HG02588 (cell line): Measurements from ENCODE around the gene MAN1A1.

Source experiments
- ATAC-seq: cut with Tn5 transposase; IDR thresholded peaks from one replicate; pipeline ENCODE4 v1.9.1; 2021; ENCODE audit warnings: mild to moderate bottlenecking, moderate library complexity; ENCODE audit not compliant: unreplicated experiment

The MAN1A1 gene

GRCh38 chr6:119240257-119241110 is 109.1 kb downstream of the MAN1A1 start:
- peak; percentile 55 for ATAC-seq

DNA sequence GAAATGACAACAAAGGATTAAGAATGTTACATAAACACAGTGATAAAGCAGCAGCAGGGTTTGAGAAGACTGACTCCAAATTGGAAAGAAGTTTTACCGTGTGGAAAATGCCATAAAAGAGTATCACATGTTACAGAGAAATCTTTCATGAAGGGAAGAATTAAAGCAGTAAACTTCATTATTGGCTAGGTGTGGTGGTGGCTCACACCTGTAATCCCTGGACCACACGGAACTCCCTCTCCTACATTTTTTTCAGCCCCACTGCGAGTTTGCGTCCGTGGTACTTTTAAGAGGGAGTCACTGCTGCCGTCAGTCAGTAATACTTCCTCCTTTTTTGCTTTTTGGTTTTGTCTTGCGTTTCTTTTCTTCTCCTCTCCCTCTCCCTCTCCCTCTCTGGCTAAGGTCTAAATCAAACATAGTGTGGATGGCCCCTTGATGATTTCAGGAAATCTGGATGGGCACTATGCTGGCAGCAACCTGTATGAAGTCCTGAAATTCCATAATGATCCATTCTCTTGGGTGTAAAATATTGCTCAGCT is 112.3 kb downstream of the MAN1A1 start:
- ATAC-seq, result no peak

DNA sequence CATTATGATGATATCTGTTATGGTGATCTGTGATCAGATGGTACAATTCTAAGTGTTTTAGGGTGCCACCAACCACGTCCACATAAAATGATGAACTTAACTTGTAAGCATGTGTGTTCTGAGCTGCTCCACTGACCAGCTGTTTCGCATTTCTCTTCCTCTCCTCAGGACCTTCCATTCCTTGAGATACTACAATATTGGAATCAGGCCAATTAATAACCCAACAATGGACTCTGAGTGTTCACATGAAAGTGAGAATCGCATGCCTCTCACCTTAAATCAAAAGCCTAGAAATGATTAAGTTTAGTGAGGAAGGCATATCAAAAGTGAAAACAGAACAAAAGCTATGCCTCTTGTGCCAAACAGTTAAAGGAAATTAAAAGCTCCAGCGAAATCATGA is 114.6 kb downstream of the MAN1A1 start:
- no peak for ATAC-seq

GRCh38 chr6:119234457-119234856 is 115.1 kb downstream of the MAN1A1 start:
- ATAC-seq, result no peak

GRCh38 chr6:119233312-119233984 is 116.1 kb downstream of the MAN1A1 start:
- ATAC-seq, result no peak

- ATAC-seq, result no peak
Measured at GRCh38 chr6:119231394-119231793, 118.2 kb downstream of the MAN1A1 start.

DNA sequence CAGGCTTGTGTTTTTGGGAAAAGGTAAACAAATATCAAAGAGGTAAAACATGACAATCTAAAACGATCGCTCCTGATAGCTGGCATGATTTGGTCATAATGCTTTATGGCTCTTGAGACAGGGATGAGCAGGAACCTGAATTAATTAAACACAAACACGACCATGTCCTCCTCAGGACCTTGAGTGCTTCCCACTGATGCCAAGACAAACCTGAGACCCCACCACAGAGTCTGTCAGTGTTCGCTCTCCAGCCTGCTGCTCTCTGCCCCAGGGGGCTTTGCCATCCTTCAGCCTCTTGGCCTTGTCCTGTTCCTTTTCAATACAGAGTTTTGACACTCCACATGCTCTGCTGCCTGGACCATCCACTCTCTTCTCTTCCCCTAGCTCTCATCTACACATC is 119.4 kb downstream of the MAN1A1 start:
- no peak for ATAC-seq

DNA sequence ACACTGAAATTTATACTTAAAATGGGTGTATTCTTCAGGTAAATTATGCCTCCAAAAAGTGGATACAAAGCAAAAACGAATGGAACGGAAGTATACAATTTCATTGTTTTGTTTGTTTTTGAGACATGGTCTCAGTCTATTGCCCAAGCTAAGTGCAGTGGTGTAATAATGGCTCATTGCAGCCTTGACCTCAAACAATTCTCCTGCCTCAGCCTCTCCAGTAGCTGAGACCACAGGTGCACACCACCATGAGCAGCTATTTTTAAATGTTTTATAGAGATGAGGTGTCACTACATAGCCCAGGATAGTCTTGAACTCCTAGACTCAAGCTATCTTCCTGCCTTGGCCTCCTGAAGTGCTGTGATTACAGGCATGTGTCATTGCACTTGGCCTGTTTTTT is 122.2 kb downstream of the MAN1A1 start:
- ATAC-seq, result no peak

GRCh38 chr6:119226089-119226488 is 123.5 kb downstream of the MAN1A1 start:
- no peak for ATAC-seq

DNA sequence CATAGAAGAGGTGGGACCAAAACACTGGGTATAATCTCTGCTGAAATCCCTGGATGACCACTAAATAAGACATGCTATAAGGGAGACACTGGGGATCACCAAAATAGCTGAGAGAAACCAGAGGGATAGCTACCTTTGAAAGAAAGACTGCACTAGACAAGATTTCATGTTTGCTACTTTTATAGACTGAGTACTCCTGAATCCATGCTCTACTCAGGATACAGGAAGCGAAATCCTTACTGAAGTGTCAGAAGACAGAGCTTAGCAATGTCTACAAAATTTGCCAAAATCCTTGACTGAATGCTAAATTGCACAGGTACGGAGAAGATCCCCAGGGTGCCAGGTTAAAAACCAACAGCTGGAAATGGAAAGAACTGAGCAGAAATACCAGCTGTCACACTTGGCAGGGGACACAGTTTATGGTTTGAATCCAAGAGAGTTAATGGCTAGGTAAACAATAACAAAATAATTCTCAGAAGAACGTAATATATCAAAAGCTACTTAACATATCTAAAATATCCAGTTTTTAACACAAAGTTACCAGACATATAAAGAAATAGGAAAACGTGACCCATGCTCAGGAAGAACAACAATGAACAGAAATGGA is 125.4 kb downstream of the MAN1A1 start:
- ATAC-seq, result no peak

- ATAC-seq, result no peak
Measured at GRCh38 chr6:119220452-119220851, 129.1 kb downstream of the MAN1A1 start.

GRCh38 chr6:119218548-119218947 is 131.0 kb downstream of the MAN1A1 start:
- no peak for ATAC-seq

- ATAC-seq, result no peak
Measured at GRCh38 chr6:119215885-119216590, 133.5 kb downstream of the MAN1A1 start.

DNA sequence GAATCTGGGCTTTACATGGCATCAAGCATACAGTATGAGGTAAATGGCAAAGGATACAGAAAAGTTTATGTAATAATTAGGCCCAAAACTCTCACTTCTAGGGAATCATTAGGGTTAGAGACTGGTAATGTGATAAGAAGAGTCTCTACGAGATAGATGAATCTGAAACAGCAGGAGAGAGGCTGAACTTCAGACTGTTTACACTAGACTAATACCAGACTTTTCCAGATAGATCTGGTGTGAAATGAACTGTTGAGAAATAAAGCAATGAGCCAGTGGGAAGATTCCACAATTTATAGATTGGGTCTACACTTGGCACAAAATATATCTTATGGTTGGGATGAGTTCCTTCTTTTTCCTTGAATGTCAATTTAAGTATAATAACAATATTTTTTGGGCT is 134.3 kb downstream of the MAN1A1 start:
- no peak for ATAC-seq

DNA sequence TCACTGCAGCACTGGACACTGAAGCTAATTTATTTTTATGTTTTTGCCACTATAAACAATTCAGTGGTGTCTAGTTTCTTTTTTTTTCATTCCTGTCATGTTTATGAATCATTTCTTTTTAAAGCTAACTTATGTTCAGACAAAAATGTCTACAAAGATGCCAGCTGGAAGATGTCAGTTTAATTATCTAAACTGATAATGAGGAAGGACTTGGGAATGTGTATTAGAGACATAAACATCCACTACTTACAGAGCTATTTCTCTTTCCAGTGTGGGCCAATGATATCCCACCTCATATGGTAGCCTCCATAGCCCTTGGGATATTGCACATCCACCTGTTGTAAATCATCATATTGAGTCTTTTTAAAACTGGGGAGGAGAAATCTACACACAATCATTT is 139.0 kb downstream of the MAN1A1 start:
- no peak for ATAC-seq

GRCh38 chr6:119209452-119210205 is 139.9 kb downstream of the MAN1A1 start:
- no peak for ATAC-seq

GRCh38 chr6:119207971-119208725 is 141.4 kb downstream of the MAN1A1 start:
- ATAC-seq, result no peak

DNA sequence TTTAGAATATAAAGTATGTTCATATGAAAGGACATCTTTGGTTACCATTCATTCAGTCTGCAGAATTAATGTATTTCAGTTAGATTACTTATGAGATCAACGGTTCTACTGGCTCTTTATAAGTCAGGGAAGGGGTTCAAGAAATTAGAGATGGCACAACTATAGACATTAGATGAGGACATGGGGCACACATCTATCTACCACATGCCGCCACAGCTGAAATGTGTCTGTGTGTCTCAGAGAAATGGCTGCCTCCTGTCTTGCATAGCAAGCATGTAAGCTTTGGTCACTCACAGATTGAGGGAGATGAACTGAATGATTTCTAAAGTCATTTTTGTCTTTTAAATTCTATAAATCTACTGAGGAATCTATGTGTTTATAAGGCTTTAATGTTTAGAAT is 142.2 kb downstream of the MAN1A1 start:
- no peak for ATAC-seq

- ATAC-seq, result peak; percentile 85
Measured at GRCh38 chr6:119205911-119206618, 143.5 kb downstream of the MAN1A1 start.
